ENCODE measurements around the gene ANKRD23.

Gene ANKRD23

GRCh38 chr2:96877042-96877451, 33.2 kb upstream of the ANKRD23 start:
- no peak for TF ChIP-seq CTCF (conservative IDR thresholded peaks at IDR 0.05; ENCODE audit: low read depth, low read length)
- no peak for DNase-seq (ENCODE audit: low read depth)
- no peak overlapping the region for H3K4me3 ChIP-seq (ENCODE audit: low read length)

GRCh38 chr2:96876269-96877041, 32.6 kb upstream of the ANKRD23 start:
- no peak for TF ChIP-seq CTCF (conservative IDR thresholded peaks at IDR 0.05; ENCODE audit: low read depth, low read length)
- DNase-seq (ENCODE audit: low read depth): no peak
- no peak overlapping the region for H3K4me3 ChIP-seq (ENCODE audit: low read length)

GRCh38 chr2:96875498-96876268, 31.9 kb upstream of the ANKRD23 start:
- no peak overlapping the region for H3K4me3 ChIP-seq (ENCODE audit: low read length)
- TF ChIP-seq CTCF (conservative IDR thresholded peaks at IDR 0.05; ENCODE audit: low read depth, low read length): no peak

GRCh38 chr2:96874198-96874831, 30.5 kb upstream of the ANKRD23 start:
- no peak for TF ChIP-seq CTCF (conservative IDR thresholded peaks at IDR 0.05; ENCODE audit: low read depth, low read length)
- no peak for DNase-seq (ENCODE audit: low read depth)
- no peak overlapping the region for H3K4me3 ChIP-seq (ENCODE audit: low read length)

More at GRCh38 chr2:96875498-96876268, 31.9 kb upstream of the ANKRD23 start:
- DNase-seq (ENCODE audit: low read depth): no peak

GRCh38 chr2:96873651-96874096, 29.9 kb upstream of the ANKRD23 start:
- no peak overlapping the region for H3K4me3 ChIP-seq (ENCODE audit: low read length)
- no peak for TF ChIP-seq CTCF (conservative IDR thresholded peaks at IDR 0.05; ENCODE audit: low read depth, low read length)
- DNase-seq (ENCODE audit: low read depth): no peak

GRCh38 chr2:96872591-96873349, 28.9 kb upstream of the ANKRD23 start:
- no peak for TF ChIP-seq CTCF (conservative IDR thresholded peaks at IDR 0.05; ENCODE audit: low read depth, low read length)
- H3K4me3 ChIP-seq (ENCODE audit: low read length): no peak overlapping the region
- no peak for DNase-seq (ENCODE audit: low read depth)
